Left cardiac atrium (tissue), 4 donors: Measurements from ENCODE around the gene CBX2. TPM values are rescaled to one million over a fixed set of nuclear protein-coding genes. Genes with fewer than 3 reads are reported as not detected.

ENCODE experiments used
- ATAC-seq, 2 donors: fragments of 200-7000 bp; cut with Tn5 transposase; one replicate each; pipeline ENCODE4 v1.9.1; 2020; ENCODE audit warnings: mild to moderate bottlenecking in 2 of 2, moderate library complexity in 2 of 2
- DNase-seq: peaks from one replicate; pipeline ENCODE4 v3.0.0-alpha.2; 2020
- intact Hi-C, 2 donors: fragments of 100-400 bp; cut with DNase I; formaldehyde crosslinking; loops; one replicate each; pipeline versions ENCODE4 v1.14.1 to v1.15.1; 2022 to 2023
- long read RNA-seq: library from polyadenylated mRNA; unstranded; transcript quantifications from one replicate; pipeline ENCODE4 v2.0.0, GENCODE V29; 2021
- total RNA-seq, 2 donors: library from RNA; stranded (reverse); fragmentation: NEBNext Ultra II Directional; extraction: Animal tissue kit (Norgen Biotek cat#: 25700); gene quantifications; one replicate each; pipeline ENCODE4 v1.2.1, GENCODE V29; 2021
- donor health status: DM: no; HTN: yes; CAD: no.
- donor health status: DM: no; HTN: yes; CAD: no; lungs with severe emphysema.
- donor health status: DM: yes; HTN: yes; CAD: no.
- donor health status: Dilated cardiomyopathy.

CBX2 gene
- total RNA-seq, result 1 to 10 TPM; 3.1 to 3.5 TPM
- long read RNA-seq, partial matches to known transcripts, result 0 of 1 reads
- long read RNA-seq, other reads (novel, unspliced or antisense), result 0 of 1 reads

- peak; percentile 79 to 92 for ATAC-seq
- intact Hi-C loops, result no loop called here
Observed at GRCh38 chr17:79777894-79778503, at the start of gene CBX2. Gene CBX2, plus strand, starts transcription at chr17:79778148. Its CDS starts 88 bp downstream, at chr17:79778236.

GRCh38 chr17:79728169-79728907 lies 49.6 kb upstream of the CBX2 start:
- ATAC-seq, result peak; percentile 86 to 94
- intact Hi-C loops, result no loop called here
- DNase-seq, result peak; percentile 82

More at GRCh38 chr17:79777894-79778503, at the start of gene CBX2:
- peak; percentile 81 for DNase-seq

GRCh38 chr17:79728908-79729471 lies 49.0 kb upstream of the CBX2 start:
- peak in 1 of 2 donors; percentile 8 for ATAC-seq
- intact Hi-C loops, result no loop called here

GRCh38 chr17:79729761-79730160 lies 48.2 kb upstream of the CBX2 start:
- ATAC-seq, result no peak
- intact Hi-C loops, result no loop called here
- DNase-seq, result no peak

More at GRCh38 chr17:79728908-79729471, 49.0 kb upstream of the CBX2 start:
- no peak for DNase-seq

GRCh38 chr17:79730437-79730768 lies 47.5 kb upstream of the CBX2 start:
- no peak for DNase-seq
- no peak for ATAC-seq
- intact Hi-C loops, result no loop called here

GRCh38 chr17:79730769-79731483 lies 47.0 kb upstream of the CBX2 start, which contains the start of gene ENPP7:
Gene ENPP7, plus strand, starts transcription at chr17:79730943. Its CDS starts 197 bp downstream, at chr17:79731140.
- intact Hi-C loops, result no loop called here
- ATAC-seq (no peak), DNase-seq (no peak)

GRCh38 chr17:79732254-79732653 lies 45.7 kb upstream of the CBX2 start:
- DNase-seq (no peak), ATAC-seq (no peak)
- intact Hi-C loops, result no loop called here

- intact Hi-C loops, result no loop called here
- ATAC-seq (no peak), DNase-seq (no peak)
Observed at GRCh38 chr17:79732804-79733691, 44.9 kb upstream of the CBX2 start.

- ATAC-seq (no peak), DNase-seq (no peak)
- intact Hi-C loops, result no loop called here
Observed at GRCh38 chr17:79733692-79734070, 44.3 kb upstream of the CBX2 start.

- ATAC-seq (no peak), DNase-seq (no peak)
- intact Hi-C loops, result no loop called here
Observed at GRCh38 chr17:79735096-79735495, 42.9 kb upstream of the CBX2 start.

GRCh38 chr17:79737046-79737921 lies 40.7 kb upstream of the CBX2 start:
- intact Hi-C loops, result no loop called here
- DNase-seq, result no peak
- no peak for ATAC-seq

- intact Hi-C loops, result no loop called here
- no peak for DNase-seq
- no peak for ATAC-seq
Observed at GRCh38 chr17:79737922-79738578, 39.9 kb upstream of the CBX2 start.

- ATAC-seq, result no peak
- no peak for DNase-seq
- intact Hi-C loops, result no loop called here
Observed at GRCh38 chr17:79738643-79739042, 39.3 kb upstream of the CBX2 start.

- ATAC-seq (no peak), DNase-seq (no peak)
- intact Hi-C loops, result loop anchor here (10.0 kb wide), 2 partner anchors 55 to 245 kb away; partner anchors contain the start of gene CBX8 (in 1 of the 2)
Observed at GRCh38 chr17:79739148-79740062, 38.5 kb upstream of the CBX2 start.

GRCh38 chr17:79740413-79740812 lies 37.5 kb upstream of the CBX2 start:
- ATAC-seq (no peak), DNase-seq (no peak)
- intact Hi-C loops, result loop anchor here (10.0 kb wide), 2 partner anchors 54 to 244 kb away; partner anchors contain the start of gene CBX8 (in 1 of the 2)

- DNase-seq (no peak), ATAC-seq (no peak)
- intact Hi-C loops, result loop anchor here (10.0 kb wide), 2 partner anchors 53 to 243 kb away; partner anchors contain the start of gene CBX8 (in 1 of the 2)
Observed at GRCh38 chr17:79741401-79741750, 36.6 kb upstream of the CBX2 start.
